Measurements from ENCODE around the gene C16orf86.

The C16orf86 gene

GRCh38 chr16:67653789-67654402 is 12.7 kb upstream of the C16orf86 start:
- no peak for DNase-seq

DNA sequence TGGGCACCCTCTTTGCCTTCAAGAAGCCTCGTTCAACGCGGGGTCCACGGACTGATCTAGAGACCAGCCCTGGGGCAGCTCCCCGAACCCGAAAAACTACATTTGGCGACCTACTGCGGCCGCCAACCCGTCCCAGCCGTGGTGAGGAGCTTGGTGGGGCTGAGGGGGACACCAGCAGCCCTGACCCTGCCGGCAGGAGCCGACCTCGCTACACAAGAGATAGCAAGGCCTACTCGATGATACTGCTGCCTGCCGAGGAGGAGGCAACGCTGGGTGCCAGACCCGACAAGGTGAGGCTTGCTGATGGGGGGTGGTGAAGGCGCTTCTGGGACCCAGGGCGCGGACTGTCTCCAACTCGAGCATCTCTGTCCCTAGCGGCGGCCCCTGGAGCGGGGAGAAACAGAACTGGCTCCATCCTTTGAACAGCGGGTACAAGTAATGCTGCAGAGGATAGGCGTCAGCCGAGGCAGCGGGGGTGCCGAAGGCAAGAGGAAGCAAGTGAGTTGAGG is 12.2 kb upstream of the C16orf86 start:
- DNase-seq = no peak

- no peak for DNase-seq
Observed at GRCh38 chr16:67655363-67655762, 11.3 kb upstream of the C16orf86 start.

- DNase-seq = no peak
Observed at GRCh38 chr16:67656344-67657016, 10.1 kb upstream of the C16orf86 start.

DNA sequence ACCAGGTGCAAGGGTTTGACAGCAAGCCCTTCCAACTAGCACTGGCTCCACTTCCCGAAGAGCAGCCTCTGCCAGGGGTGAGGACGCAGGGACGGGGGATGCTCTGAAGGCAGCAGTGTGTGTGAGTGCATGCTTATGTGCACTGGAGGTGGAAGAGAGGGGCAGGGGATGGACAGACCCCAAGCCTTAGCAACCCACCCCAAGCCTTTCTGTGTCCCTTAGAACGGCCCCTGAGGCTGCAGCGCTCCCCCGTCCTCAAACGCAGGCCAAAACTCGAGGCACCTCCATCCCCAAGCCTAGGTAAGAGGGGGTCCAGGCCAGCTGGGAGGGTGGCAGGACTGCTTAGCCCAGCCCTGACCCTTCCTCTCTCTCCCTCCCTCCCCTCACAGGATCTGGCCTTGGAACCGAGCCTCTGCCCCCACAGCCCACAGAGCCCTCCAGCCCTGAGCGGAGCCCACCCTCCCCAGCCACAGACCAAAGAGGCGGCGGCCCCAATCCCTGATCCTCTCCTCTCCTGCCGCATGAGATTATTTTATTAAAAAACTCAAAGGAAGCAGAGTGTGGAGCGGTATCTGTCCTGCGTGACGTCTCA is 9.5 kb upstream of the C16orf86 start:
- no peak for DNase-seq

GRCh38 chr16:67657751-67658518 is 8.7 kb upstream of the C16orf86 start:
- no peak for DNase-seq

DNA sequence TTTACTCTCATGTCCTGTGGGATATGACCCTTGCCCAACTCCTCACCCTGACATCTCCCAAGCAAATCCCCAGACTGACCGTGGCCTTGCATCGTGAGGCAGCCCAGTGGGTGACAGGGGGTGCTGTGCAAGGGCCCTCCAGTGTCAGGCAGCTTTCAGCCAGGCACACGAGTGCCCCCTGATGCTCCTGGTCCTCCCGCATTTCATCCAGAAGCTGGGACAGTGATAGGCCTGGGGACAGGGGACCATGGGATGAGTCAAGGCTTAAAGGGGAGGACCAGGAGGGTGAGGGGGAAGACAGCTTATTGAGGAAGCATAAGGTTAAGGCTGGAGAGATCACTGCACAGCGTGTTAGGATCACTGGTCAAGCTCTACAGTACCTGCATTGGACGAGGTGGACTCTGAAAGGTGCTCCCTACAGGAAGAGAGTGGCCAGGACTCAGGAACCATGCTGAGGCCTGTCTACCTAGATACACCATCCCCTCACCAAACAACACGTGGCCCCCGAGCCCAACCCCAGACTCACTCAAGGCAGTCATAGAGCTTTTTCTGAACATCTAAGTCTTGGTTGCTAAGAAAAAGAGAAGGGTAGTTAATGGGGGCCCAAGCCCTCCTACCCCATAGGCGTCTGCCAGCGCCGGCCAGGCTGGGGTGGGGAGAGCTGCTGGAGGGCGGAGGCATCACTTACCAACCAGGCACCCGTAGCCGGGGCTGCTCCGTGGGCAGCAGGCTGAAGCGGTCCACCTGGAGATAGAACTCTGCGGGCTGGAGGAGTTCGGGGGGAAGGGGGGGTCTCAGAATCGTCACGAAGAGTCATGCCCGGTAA is 7.6 kb upstream of the C16orf86 start:
- DNase-seq = no peak

DNA sequence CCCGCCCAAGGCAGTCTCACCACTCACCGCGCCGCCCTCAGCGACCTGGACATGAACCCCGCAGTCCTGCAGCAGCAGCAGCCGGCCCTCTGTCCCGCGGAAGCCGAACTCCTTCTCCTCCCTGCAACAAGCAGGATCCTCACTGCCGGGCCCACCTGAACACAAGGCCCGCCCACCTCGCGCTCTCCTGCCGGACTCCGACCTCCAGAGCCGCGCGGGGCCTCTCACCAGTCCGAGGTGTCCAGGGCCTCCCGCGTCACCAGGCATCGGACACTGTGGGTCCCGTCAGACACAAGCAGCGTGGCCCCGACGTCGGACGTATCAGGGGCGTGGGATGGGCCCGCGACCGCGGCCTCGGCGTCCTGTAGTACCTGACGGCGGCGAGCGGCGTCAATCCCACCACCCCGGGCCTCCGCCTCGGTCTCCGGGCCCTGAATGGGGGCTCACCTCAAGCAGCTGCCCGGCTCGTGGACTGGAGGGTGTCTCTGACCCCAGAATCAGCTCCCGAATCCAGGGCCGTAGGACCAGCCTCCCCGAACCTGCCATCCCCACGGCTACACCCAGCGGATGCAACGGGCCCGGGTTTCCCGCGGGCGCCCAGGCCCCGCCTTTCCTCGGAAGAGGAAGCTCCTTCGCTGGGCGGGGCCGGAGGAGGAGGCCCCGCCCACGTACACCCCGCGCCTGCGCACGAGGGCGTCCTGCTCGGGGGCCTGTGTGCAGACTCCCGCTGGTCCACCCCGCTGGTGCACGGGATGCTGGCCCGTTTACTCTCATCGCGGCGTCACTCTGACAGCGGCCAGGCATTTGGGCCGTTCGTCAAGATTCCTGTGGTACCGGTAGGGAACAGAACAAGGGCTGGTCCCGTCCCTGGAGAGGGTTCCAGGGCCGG is 6.7 kb upstream of the C16orf86 start, which contains the start of gene ACD:
Gene ACD (minus strand): TSS at position 586 of the 889 bp plus-strand sequence. CDS start 40 bp downstream, at position 546.
- DNase-seq = peak; percentile 95

DNA sequence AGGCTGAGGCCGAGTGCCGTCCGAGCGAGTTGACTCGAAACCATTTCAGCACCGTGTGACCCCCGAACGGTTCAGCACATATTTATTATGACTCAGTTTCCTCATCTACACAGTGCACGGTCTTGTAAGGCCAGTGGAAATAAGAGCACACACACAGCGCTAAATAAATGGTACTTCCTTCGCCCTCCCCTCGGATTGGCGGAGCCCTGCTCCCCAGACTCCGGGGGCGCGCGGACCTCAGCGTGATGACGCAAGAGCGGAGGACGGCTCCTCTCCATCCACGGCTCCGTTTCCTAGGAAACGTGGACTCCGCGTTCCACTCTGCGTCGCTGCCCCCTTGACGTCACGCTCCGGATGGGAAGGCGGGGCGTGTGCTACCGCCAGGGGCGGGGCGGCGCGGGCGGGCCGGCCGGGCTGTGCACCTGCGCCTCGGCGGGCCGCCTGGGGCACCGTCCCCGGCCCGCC is 6.0 kb upstream of the C16orf86 start, which contains the start of gene PARD6A:
Gene PARD6A (plus strand): TSS at position 397 of the 465 bp plus-strand sequence. CDS start 79 bp downstream, outside the sequence.
- DNase-seq = peak; percentile 96

- DNase-seq = peak; percentile 23
Observed at GRCh38 chr16:67661101-67661761, 5.4 kb upstream of the C16orf86 start.

DNA sequence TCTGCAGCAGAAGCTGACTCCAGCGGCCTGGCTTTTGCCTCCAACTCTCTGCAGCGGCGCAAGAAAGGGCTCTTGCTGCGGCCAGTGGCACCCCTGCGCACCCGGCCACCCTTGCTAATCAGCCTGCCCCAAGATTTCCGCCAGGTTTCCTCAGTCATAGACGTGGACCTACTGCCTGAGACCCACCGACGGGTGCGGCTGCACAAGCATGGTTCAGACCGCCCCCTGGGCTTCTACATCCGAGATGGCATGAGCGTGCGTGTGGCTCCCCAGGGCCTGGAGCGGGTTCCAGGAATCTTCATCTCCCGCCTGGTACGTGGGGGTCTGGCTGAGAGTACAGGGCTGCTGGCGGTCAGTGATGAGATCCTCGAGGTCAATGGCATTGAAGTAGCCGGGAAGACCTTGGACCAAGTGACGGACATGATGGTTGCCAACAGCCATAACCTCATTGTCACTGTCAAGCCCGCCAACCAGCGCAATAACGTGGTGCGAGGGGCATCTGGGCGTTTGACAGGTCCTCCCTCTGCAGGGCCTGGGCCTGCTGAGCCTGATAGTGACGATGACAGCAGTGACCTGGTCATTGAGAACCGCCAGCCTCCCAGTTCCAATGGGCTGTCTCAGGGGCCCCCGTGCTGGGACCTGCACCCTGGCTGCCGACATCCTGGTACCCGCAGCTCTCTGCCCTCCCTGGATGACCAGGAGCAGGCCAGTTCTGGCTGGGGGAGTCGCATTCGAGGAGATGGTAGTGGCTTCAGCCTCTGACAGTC is 4.5 kb upstream of the C16orf86 start:
- DNase-seq = no peak

- no peak for DNase-seq
Observed at GRCh38 chr16:67662653-67663010, 4.0 kb upstream of the C16orf86 start.

GRCh38 chr16:67663151-67663876 is 3.3 kb upstream of the C16orf86 start:
- no peak for DNase-seq

GRCh38 chr16:67663877-67664222 is 2.8 kb upstream of the C16orf86 start:
- no peak for DNase-seq

DNA sequence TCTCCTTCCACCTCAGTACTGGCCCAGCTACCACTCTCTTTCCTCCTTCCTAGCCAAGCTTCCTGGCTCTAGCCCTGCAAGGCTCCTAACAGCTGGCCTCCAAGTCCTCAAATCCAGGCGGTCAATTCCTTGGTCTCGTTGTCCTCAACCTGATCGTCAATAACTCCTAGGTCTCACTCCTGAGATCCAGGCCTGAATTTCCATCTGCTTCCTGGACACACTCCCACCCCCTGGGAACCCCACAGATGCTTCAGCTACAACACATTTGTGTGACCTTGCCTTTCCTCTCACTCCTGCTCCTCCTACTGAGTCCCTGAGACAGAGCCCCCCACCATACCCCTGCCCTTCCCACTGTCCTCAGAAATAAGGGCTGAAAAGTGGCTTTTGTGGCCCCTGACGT is 2.4 kb upstream of the C16orf86 start:
- DNase-seq = no peak

DNA sequence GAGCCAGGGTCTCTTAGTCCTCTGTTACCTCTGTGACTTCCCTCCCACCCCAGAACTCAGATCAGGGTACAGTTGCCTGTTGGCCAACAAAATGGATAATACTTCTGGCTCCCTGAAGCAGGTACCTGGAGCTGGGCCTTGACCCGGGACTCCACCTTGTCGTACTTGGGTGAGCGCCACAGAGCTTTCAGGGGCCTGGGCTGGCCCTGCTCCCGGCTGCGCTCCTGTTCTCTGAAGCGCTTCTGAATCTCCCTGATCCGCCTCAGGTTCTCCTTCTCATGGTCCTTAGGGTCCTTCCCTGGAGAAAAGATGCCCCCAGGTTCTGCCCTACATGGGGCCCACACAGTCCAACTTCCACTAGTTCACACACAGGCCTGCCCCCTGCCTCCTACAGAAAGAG is 1.7 kb upstream of the C16orf86 start:
- DNase-seq = no peak

DNA sequence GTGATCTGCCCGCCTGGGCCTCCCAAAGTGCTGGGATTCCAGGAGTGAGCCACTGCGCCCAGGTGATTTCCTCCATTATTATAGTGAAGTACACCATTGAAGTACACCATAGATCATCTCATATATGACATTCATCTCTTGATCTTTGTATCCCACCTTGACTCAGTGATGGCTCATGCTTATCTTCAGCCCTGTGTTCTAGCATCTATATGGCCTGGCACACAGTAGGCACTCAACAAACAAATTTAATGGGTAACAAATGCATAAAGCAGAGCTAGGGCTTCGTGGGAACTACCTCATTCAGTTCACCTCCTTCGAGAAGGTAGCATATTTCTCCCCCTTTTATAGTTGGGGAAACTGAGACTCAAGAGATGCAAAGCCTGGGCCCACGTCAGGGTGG is 1.0 kb upstream of the C16orf86 start:
- no peak for DNase-seq

GRCh38 chr16:67666032-67666551 is 522 bp upstream of the C16orf86 start:
- no peak for DNase-seq

DNA sequence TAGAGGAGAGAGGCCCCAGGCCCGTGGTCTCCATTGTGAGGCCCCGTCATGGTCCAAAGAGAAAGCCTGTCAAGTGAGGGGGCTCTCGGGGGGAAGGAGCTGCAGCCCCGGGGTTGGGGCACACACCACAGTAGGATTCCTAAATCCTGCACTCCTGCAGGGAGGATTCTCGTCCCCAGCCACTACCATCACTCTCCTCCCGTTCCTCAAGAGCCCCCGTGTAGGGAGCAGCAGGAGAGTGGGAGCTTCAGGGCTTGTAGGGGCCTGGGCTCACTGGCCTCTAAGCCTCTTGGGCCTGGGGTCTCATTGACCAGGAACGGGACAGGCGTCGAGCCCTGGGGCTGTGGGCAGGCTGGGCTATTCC is 821 bp downstream of the C16orf86 start:
- no peak for DNase-seq
